Measurements from ENCODE around the gene C6orf89. TPM values are rescaled to one million over a fixed set of nuclear protein-coding genes. Genes with fewer than 3 reads are reported as not detected.
"Not testable (repeated sequence)": the region's sequence is repeated elsewhere in the genome, so short reads cannot be mapped to it uniquely, and the experiment has no call there.

The C6orf89 gene
- total and polyA plus RNA-seq, 2 of the 13 experiments (the other 11 are each of a cell fraction or from before 2014, with no cell fraction given), result 22.1 to 32.2 TPM

GRCh38 chr6:36938536-36938935 lies 52.8 kb downstream of the C6orf89 start (continued):
- no peak for TF ChIP-seq ZNF280D (CRISPR knock-in tag; IDR thresholded peaks at IDR 0.05)
- no peak for TF ChIP-seq HOMEZ (CRISPR knock-in tag; IDR thresholded peaks at IDR 0.05; ENCODE audit: low read depth)
- TF ChIP-seq NFRKB (IDR thresholded peaks at IDR 0.05), result no peak
- TF ChIP-seq KDM2A (CRISPR knock-in tag; IDR thresholded peaks at IDR 0.05; ENCODE audit: borderline replicate concordance, low read depth), result no peak
- no peak for TF ChIP-seq ZNF569 (CRISPR knock-in tag; IDR thresholded peaks at IDR 0.05; ENCODE audit: borderline replicate concordance)
- TF ChIP-seq ZMAT5 (CRISPR knock-in tag; IDR thresholded peaks at IDR 0.05; ENCODE audit: borderline replicate concordance, low read depth), result no peak
- TF ChIP-seq MED8 (CRISPR knock-in tag; IDR thresholded peaks at IDR 0.05; ENCODE audit: insufficient replicate concordance), result no peak
- no peak for TF ChIP-seq DR1 (CRISPR knock-in tag; IDR thresholded peaks at IDR 0.05)
- TF ChIP-seq ZNF777 (CRISPR knock-in tag; IDR thresholded peaks at IDR 0.05), result no peak
- TF ChIP-seq RBAK (CRISPR knock-in tag; IDR thresholded peaks at IDR 0.05), result no peak
- TF ChIP-seq ZNF776 (CRISPR knock-in tag; IDR thresholded peaks at IDR 0.05), result no peak
- TF ChIP-seq ZNF782 (CRISPR knock-in tag; IDR thresholded peaks at IDR 0.05; ENCODE audit: borderline replicate concordance), result no peak

GRCh38 chr6:36939005-36939404 lies 53.3 kb downstream of the C6orf89 start:
- H4K20me1 ChIP-seq (ENCODE audit: insufficient read depth, low read length); CTCF ChIA-PET (ENCODE audit: low intra/inter-chr PET ratio, low total read pairs); DNase-seq (ENCODE audit: low spot score); FAIRE-seq; in situ Hi-C loops (cut with HindIII; ENCODE audit: extremely low pct_ligation_motif_present, low pct_unique_long_range_greater_than_20kb); H3K4me3 ChIP-seq (replicated peaks in 1 of 3; ENCODE audit: insufficient read depth in 1 of 3, low read depth in 2 of 3, low read length in 3 of 3); H3K79me2 ChIP-seq (ENCODE audit: insufficient read depth, low read length); H3K27ac ChIP-seq (ENCODE audit: extremely low read length, insufficient read depth, low read length); H2AFZ ChIP-seq (ENCODE audit: low read length); H3K36me3 ChIP-seq (replicated peaks in 1 of 2; ENCODE audit: control insufficient read depth in 1 of 2, insufficient read depth in 2 of 2, low read length in 2 of 2); BruUV-seq (replicated peaks); H3K9ac ChIP-seq (ENCODE audit: insufficient read depth, low read depth, low read length); H3K9me3 ChIP-seq (ENCODE audit: low read length); intact Hi-C loops (cut with micrococcal nuclease; ENCODE audit: unreplicated experiment); ATAC-seq; H3K4me2 ChIP-seq (ENCODE audit: low read depth, low read length); POLR2A ChIA-PET; H3K4me1 ChIP-seq (ENCODE audit: insufficient read depth, low read length): not testable (repeated sequence)
- H3K27me3 ChIP-seq (ENCODE audit: control insufficient read depth in 1 of 2, insufficient read depth in 2 of 2, low read length in 2 of 2), result peaks cover 1 to 34% of the 10 kb centered on the region in 2 experiments; a peak in 4 of 5 replicates
- 32% methylated on average over 5 of the region's 5 CpGs for WGBS (ENCODE audit: low lambda C conversion rate)

Measured in HepG2 (cell line).